ENCODE results near the gene RELT. TPM values are rescaled to one million over a fixed set of nuclear protein-coding genes. Genes with fewer than 3 reads are reported as not detected.
A peak's percentile ranks its signal among the peaks of the same experiment; 100 is the strongest.

RELT gene
- total RNA-seq, 1 donor = 4.0 TPM

DNA sequence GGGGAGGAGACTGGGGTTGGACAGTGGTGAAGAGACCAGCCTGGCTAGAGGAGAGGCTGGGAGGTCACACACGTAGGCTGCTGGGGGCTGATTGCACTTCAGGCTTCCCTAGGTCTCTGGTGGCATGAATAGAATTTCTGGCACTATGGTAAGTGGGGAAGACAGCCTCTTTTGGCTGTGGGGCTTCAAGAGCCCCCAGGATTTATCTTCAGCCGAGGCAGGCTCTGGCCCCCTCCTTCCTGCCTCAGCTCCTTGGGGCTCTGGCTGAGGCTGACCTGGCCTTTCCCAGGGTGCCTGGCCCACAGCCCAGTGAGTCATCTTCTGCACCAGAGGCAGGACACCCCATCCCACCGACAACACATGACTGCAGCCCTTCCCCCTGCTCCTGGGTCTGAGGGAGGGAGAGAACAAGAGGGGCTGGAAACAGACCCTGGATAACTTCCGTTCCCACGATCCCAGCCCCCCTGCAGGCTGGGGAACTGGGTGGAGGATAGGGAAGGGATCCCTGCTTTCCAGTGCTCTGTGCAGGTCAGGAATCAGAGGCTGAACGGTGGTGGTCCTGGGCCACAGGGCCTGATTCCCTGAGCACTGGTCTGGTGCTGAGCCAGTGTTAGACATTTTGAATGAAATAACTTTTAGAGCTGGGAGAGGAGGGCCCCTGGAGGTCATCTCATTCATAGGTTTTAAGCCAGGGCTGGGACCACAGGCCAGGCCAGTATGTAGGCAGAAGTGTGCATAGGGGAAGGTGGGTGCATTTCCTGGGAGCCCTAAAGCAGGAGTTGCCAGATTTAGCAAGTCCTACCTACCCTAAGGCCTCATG is 41.6 kb upstream of the RELT start:
- TF ChIP-seq, protein P1, sequence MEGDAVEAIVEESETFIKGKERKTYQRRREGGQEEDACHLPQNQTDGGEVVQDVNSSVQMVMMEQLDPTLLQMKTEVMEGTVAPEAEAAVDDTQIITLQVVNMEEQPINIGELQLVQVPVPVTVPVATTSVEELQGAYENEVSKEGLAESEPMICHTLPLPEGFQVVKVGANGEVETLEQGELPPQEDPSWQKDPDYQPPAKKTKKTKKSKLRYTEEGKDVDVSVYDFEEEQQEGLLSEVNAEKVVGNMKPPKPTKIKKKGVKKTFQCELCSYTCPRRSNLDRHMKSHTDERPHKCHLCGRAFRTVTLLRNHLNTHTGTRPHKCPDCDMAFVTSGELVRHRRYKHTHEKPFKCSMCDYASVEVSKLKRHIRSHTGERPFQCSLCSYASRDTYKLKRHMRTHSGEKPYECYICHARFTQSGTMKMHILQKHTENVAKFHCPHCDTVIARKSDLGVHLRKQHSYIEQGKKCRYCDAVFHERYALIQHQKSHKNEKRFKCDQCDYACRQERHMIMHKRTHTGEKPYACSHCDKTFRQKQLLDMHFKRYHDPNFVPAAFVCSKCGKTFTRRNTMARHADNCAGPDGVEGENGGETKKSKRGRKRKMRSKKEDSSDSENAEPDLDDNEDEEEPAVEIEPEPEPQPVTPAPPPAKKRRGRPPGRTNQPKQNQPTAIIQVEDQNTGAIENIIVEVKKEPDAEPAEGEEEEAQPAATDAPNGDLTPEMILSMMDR (IDR thresholded peaks at IDR 0.05; ENCODE audit: extremely low read depth, low read depth, low read length) = no peak
- no peaks in the 10 kb centered on the region for H3K27me3 ChIP-seq (ENCODE audit: insufficient read depth, low read length)
- H3K4me2 ChIP-seq (ENCODE audit: insufficient read depth, low read length) = peak overlapping the region; percentile 59
- H3K36me3 ChIP-seq (ENCODE audit: insufficient read depth, low read length) = peaks cover 24% of the 10 kb centered on the region
- H3K4me1 ChIP-seq (ENCODE audit: insufficient read depth, low read length) = peaks cover 63% of the 10 kb centered on the region
- H3K4me3 ChIP-seq (ENCODE audit: insufficient read depth, low read length) = peak overlapping the region; percentile 31
- H3K9me3 ChIP-seq (ENCODE audit: low read depth, low read length) = no peaks in the 10 kb centered on the region
- DNase-seq (ENCODE audit: insufficient read length, low spot score, missing footprints) = peak; percentile 91
- peaks cover 99% of the 10 kb centered on the region for H3K79me2 ChIP-seq (ENCODE audit: insufficient read depth, low read length)
- peak overlapping the region; percentile 80 for H3K27ac ChIP-seq (ENCODE audit: low read depth, low read length)
- H2AFZ ChIP-seq (ENCODE audit: low read length) = no peak overlapping the region
- H4K20me1 ChIP-seq (ENCODE audit: insufficient read depth, low read length) = peaks cover 96% of the 10 kb centered on the region

DNA sequence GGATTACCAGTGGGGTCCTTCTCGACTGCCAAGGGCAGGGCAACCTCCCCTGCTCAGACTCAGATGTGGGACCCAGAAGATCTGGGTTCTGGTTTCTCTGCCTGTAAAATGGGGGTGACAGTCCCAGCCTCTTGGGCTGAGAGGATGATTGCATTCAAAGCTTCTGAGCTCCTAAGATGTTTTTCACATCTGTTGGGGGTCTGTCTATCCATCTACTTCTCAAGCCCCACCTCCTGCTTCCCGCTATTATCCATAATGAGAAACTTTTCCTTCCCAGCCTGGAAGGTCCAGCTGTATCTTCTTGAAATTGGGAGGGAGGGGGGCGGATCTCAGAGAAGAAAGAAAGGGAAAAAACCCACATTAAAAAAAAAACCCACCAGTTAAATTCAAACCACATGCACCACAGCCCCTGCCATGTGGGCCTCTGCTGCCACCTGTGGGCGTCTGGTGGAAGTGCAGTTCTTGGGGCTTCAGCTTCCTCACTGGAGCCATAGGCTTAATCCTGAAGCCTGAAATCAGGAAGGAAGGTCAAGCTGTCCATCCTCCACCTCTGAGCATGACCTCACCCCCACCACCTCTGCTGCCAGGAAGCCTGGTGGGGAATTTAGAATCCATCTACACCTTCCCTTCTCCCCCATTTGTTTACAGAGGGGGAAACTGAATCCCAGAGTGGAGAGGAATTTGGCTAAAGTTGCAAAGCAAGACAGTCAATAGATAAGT is 40.8 kb upstream of the RELT start:
- TF ChIP-seq, protein P1 (IDR thresholded peaks at IDR 0.05; ENCODE audit: extremely low read depth, low read depth, low read length) = peak; percentile 99
- DNase-seq (ENCODE audit: insufficient read length, low spot score, missing footprints) = peak; percentile 95
- Histone ChIP-seq H3K79me2 (ENCODE audit: insufficient read depth, low read length) (peaks cover 99% of the 10 kb centered on the region), H3K4me2 (ENCODE audit: insufficient read depth, low read length) (peak overlapping the region; percentile 59), H3K4me1 (ENCODE audit: insufficient read depth, low read length) (peaks cover 58% of the 10 kb centered on the region), H4K20me1 (ENCODE audit: insufficient read depth, low read length) (peaks cover 97% of the 10 kb centered on the region), H3K4me3 (ENCODE audit: insufficient read depth, low read length) (no peak overlapping the region), H3K27me3 (ENCODE audit: insufficient read depth, low read length) (no peaks in the 10 kb centered on the region), H3K9me3 (ENCODE audit: low read depth, low read length) (no peaks in the 10 kb centered on the region), H3K36me3 (ENCODE audit: insufficient read depth, low read length) (peaks cover 24% of the 10 kb centered on the region), H2AFZ (ENCODE audit: low read length) (no peak overlapping the region), H3K27ac (ENCODE audit: low read depth, low read length) (peak overlapping the region; percentile 80)

DNA sequence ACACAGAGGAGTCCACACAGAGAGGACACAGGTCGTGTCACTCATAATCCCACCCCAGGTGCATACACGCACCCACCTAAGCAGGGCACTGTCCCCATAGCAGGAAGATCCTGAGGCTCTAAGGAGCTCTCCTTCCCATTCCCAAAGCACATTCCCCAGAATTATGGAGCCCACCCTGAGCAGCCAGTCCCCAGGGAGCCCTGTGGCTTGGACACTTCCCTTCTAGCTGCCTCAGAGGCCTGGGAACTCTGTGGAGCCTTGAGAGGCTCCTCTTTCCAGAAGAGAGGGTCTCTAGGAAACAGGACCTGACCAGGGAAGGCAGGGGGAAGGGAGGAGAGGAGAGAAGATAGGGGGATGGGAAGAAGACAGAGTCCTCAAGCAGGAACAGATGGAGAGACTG is 38.4 kb upstream of the RELT start:
- Histone ChIP-seq H3K4me3 (ENCODE audit: insufficient read depth, low read length) (no peak overlapping the region), H3K27ac (ENCODE audit: low read depth, low read length) (peak overlapping the region; percentile 14), H3K4me2 (ENCODE audit: insufficient read depth, low read length) (no peak overlapping the region), H3K36me3 (ENCODE audit: insufficient read depth, low read length) (peaks cover 22% of the 10 kb centered on the region), H3K9me3 (ENCODE audit: low read depth, low read length) (no peaks in the 10 kb centered on the region), H3K79me2 (ENCODE audit: insufficient read depth, low read length) (peaks cover 98% of the 10 kb centered on the region), H4K20me1 (ENCODE audit: insufficient read depth, low read length) (peaks cover 95% of the 10 kb centered on the region), H3K27me3 (ENCODE audit: insufficient read depth, low read length) (no peaks in the 10 kb centered on the region), H3K4me1 (ENCODE audit: insufficient read depth, low read length) (peaks cover 39% of the 10 kb centered on the region), H2AFZ (ENCODE audit: low read length) (no peak overlapping the region)
- peak; percentile 36 for DNase-seq (ENCODE audit: insufficient read length, low spot score, missing footprints)
- TF ChIP-seq, protein P1 (IDR thresholded peaks at IDR 0.05; ENCODE audit: extremely low read depth, low read depth, low read length) = no peak

DNA sequence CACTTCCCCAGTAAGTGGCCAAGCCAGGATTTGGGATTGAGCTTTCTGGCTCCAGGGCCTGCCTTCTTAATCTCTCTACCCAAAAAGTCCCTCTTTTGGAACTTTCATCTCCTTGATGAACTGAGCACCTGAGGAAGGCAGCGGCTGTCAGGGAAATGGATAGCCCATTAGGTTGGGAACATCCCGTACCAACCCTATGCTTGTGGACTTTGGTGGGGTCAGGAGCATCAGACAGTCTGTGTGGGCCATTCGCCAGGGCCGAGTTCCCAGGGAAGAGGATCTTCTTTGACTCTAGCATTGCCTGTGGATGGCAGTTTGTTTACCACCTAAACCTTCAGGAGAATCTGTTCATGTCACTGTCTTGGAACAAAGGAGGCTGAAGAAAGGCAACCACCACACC is 37.9 kb upstream of the RELT start:
- Histone ChIP-seq H2AFZ (ENCODE audit: low read length) (no peak overlapping the region), H3K4me1 (ENCODE audit: insufficient read depth, low read length) (peaks cover 38% of the 10 kb centered on the region), H3K27me3 (ENCODE audit: insufficient read depth, low read length) (no peaks in the 10 kb centered on the region), H3K9me3 (ENCODE audit: low read depth, low read length) (no peaks in the 10 kb centered on the region), H4K20me1 (ENCODE audit: insufficient read depth, low read length) (peaks cover 93% of the 10 kb centered on the region), H3K27ac (ENCODE audit: low read depth, low read length) (no peak overlapping the region), H3K36me3 (ENCODE audit: insufficient read depth, low read length) (peaks cover 20% of the 10 kb centered on the region), H3K4me2 (ENCODE audit: insufficient read depth, low read length) (no peak overlapping the region), H3K79me2 (ENCODE audit: insufficient read depth, low read length) (peaks cover 98% of the 10 kb centered on the region), H3K4me3 (ENCODE audit: insufficient read depth, low read length) (no peak overlapping the region)
- no peak for DNase-seq (ENCODE audit: insufficient read length, low spot score, missing footprints)
- TF ChIP-seq, protein P1 (IDR thresholded peaks at IDR 0.05; ENCODE audit: extremely low read depth, low read depth, low read length) = no peak
